Liver (tissue), 4 donors: ENCODE data around the gene CD55. TPM values are rescaled to one million over a fixed set of nuclear protein-coding genes. Genes with fewer than 3 reads are reported as not detected.

ENCODE experiments used
- polyA plus RNA-seq, 2 donors: library from polyadenylated mRNA; stranded (reverse) in 1 of 2; unstranded in 1 of 2; fragments of 200-250 nt in 1 of 2; fragments of >200 nt in 1 of 2; fragmentation: Nextera tagmentation in 1 of 2; extraction: Ambion mirVana in 1 of 2; gene quantifications; one replicate each; pipeline versions ENCODE4 v1.2.1 to v1.2.3, GENCODE V29; 2013 to 2015
- total RNA-seq, 2 donors: library from RNA; depleted of rRNA; stranded (reverse); fragments of >200 nt; gene quantifications; one replicate each; pipeline ENCODE4 v1.2.3, GENCODE V29; 2014
- donor health status: healthy.
- donor health status: healthy.
- donor health status: healthy.

The CD55 gene
- total and polyA plus RNA-seq, 4 donors: 11.0 to 27.6 (median 12.6) TPM

Other genes with a start within 250 kb of the CD55 start
- gene C4BPB, start 232.8 kb upstream of the CD55 start, total RNA-seq: 100 to 1,000 TPM in 1 of 2 donors, 10 to 100 TPM in 1; 59.7 to 460 TPM
- 100 to 1,000 TPM; 399 to 404 TPM for gene C4BPB, start 232.8 kb upstream of the CD55 start, polyA plus RNA-seq
- 1,000 to 10,000 TPM in 1 of 2 donors, 10 to 100 TPM in 1; 49.5 to 1,492 TPM for gene C4BPA, start 217.4 kb upstream of the CD55 start, total RNA-seq
- gene C4BPA, start 217.4 kb upstream of the CD55 start, polyA plus RNA-seq: 1,000 to 10,000 TPM in 1 of 2 donors, 100 to 1,000 TPM in 1; 896 to 1,527 TPM
- under 1 TPM in 1 of 2 donors, not detected in 1; 0.14 TPM for gene CR2, start 132.7 kb downstream of the CD55 start, total RNA-seq
- gene CR2, start 132.7 kb downstream of the CD55 start, polyA plus RNA-seq: under 1 TPM; 0.05 to 0.36 TPM
- 10 to 100 TPM; 12.0 to 16.7 TPM for gene CR1, start 174.5 kb downstream of the CD55 start, total RNA-seq
- 1 to 10 TPM in 1 of 2 donors, under 1 TPM in 1; 0.78 to 2.8 TPM for gene CR1, start 174.5 kb downstream of the CD55 start, polyA plus RNA-seq